ENCODE measurements around the gene MAEA.

DNA sequence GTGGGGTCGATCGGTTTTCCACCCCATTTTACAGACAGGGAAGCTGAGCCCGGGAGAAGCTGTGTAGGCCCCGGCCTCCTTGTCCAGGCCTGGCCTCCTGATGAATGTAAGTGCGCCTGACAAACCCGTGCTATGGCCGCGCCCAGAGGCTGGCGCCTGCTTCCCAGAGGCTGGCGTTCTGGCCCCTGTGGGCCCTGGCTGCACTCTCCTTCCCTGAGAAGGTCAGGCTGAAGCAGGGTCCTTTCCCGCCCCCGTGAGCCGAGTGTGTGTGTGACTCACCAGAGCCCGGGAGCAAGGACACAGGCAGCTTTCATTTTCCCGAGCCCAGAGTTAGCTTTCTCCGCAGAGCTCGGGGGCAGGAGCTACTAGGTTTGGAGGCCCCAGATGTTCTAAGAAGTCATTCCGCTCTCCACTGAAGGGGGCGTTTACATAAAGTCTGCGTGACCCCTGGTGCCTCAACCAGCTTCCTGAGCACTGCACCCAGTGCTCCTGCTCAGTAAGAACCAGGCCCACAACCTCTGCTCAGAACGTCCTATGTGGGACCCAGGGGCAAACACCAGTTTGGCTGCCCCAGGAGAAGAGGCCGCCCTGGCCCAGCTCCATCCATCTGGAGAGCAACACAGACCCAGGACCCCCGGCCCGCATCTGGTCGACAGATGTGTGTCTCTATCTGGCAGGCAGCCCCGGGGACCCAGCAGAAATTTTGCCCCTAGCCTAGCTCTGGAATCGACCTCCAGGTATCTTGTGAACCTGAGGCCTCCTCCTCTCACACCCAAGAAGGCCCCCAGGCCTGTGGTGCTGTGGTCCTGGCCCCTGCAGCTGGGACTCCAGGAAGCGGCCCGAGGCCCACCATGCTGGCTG is 71.0 kb downstream of the MAEA start:
- TF ChIP-seq, protein P1, sequence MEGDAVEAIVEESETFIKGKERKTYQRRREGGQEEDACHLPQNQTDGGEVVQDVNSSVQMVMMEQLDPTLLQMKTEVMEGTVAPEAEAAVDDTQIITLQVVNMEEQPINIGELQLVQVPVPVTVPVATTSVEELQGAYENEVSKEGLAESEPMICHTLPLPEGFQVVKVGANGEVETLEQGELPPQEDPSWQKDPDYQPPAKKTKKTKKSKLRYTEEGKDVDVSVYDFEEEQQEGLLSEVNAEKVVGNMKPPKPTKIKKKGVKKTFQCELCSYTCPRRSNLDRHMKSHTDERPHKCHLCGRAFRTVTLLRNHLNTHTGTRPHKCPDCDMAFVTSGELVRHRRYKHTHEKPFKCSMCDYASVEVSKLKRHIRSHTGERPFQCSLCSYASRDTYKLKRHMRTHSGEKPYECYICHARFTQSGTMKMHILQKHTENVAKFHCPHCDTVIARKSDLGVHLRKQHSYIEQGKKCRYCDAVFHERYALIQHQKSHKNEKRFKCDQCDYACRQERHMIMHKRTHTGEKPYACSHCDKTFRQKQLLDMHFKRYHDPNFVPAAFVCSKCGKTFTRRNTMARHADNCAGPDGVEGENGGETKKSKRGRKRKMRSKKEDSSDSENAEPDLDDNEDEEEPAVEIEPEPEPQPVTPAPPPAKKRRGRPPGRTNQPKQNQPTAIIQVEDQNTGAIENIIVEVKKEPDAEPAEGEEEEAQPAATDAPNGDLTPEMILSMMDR (IDR thresholded peaks at IDR 0.05; ENCODE audit: low read depth, low read length): no peak
- no peak for TF ChIP-seq POLR2A (IDR thresholded peaks at IDR 0.05; ENCODE audit: extremely low read depth, insufficient read length)
- no peak for TF ChIP-seq MYC (IDR thresholded peaks at IDR 0.05; ENCODE audit: low read depth, low read length)

Measured in NB4 (cell line).